HS-27A (cell line): ENCODE measurements around the gene WFDC10B.
"Not testable (repeated sequence)": the region's sequence is repeated elsewhere in the genome, so short reads cannot be mapped to it uniquely, and the experiment has no call there.

Source experiments
- DNase-seq: peaks from one replicate; pipeline ENCODE4 v3.0.0-alpha.2; 2012; ENCODE audit warnings: low read depth, missing footprints

Gene WFDC10B

DNA sequence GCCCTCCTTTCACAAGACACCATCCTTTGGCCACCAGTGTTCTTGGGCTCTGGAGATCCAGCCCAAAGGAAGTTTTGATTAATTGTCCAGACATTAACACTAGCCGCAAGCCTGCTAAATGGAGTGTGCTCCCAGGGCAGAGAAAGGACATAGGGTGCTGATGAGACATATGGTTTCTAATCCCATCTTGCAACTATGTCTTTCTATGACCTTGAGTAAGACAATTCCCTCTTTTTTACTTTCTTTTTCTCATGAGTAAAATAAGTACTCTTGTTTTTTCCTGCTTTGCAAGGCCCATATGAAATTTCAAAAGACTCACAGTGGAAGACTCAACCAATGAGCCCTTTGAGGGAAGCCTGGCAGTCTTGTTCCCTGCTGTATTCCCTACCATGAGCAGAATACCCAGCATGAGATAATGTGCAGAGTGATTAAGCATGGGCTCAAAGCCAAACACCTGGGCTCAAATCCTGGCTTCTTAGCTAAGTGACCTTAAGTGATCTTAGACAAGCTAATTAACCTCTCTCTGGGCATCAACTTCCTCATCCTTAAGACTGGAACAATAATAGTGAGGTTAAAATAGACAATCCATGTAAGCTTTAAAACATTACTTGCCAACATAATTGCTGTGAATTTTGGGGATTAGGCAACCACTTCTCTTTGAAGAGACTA, at the start of gene WFDC10B:
WFDC10B (minus strand) TSS at position 51 of the 669 bp plus-strand sequence. CDS start 19,027 bp downstream, outside the sequence.
- no peak for DNase-seq

DNA sequence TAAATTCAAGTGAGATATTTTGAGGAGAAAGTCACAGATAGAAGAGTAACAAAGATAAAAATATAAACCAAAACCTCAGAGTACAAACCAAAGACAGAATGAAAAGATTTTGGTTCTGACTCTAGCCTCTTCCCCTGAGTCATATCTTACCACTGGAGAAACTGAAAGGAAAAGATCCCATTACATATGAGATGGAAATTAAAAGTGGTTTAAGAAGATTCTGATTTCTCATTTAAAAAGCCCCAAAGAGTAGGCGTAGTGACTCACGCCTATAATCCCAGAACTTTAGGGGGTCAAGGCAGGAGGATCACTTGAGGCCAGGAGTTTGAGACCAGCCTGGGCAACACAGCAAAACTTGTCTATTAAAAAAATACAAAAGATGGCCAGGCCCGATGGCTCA, 47.9 kb upstream of the WFDC10B start:
- DNase-seq = no peak

DNA sequence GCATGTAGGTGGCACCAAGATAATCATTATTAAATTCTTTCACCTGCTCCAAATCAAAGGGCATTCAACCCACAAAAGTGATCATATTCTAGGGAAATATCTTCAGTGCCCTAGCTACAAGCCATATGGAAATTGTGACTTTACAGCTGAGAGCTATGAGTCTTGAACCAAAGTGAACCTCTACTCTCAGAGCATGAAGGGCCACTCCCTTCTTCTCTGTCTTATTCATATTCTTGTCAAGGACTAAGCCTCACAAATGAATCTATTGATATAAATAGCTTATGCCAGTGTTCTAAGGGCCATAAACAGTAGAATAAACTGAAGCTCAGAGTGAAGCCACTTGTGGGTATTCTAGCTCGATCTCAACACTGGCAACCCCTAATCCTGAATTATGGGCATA, 46.9 kb upstream of the WFDC10B start:
- DNase-seq = no peak

DNA sequence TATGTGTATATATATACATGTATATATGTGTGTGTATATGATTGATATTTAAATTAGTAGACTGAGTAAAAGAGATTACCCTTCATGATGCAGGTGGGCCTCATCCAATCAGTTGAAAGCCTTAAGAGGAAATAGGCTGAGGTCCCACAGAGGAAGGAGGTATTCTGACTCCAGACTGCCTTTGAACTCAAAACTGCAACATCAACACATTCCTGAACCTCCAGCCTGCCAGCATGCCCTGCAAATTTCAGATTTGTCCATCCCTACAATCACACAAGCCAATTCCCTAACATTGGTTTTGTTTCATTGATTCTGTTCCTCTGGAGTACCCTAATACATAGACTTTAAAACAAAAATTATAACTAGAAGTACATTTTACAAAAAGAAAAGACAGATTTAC, 40.2 kb upstream of the WFDC10B start:
- no peak for DNase-seq

DNA sequence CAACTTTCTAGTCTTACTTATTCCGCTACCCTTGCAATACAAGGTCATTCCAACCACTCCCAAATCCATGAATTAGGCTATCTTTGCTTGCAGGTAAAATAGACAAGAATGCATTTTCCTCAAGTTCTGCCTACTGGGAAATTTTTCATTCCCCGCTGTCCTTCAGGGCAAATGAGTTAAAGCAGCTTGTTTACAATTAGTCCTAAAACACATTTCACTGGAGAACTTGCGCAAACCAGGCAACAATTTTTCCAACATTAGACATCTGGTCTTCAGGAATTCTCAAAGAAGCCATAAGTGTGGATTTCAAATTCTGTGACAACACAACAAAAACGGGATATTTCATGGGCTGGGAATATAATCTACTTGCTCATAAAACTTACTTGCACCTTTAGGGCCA, 37.8 kb upstream of the WFDC10B start:
- no peak for DNase-seq

DNA sequence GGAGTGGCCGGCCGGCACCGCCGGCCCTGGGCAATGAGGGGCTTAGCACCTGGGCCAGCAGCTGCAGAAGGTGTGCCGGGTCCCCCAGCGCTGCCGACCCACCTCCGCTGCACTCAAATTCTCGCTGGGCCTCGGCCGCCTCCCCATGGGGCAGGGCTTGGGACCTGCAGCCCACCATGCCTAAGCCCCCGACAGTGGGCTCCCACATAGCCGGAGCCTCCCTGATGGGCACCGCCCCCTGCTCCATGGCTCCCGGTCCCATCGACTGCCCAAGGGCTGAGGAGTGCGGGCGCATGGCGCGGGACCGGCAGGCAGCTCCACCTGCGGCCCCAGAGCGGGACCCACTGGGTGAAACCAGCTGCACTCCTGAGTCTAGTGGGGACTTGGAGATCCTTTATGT, 31.2 kb upstream of the WFDC10B start:
- DNase-seq = no peak

DNA sequence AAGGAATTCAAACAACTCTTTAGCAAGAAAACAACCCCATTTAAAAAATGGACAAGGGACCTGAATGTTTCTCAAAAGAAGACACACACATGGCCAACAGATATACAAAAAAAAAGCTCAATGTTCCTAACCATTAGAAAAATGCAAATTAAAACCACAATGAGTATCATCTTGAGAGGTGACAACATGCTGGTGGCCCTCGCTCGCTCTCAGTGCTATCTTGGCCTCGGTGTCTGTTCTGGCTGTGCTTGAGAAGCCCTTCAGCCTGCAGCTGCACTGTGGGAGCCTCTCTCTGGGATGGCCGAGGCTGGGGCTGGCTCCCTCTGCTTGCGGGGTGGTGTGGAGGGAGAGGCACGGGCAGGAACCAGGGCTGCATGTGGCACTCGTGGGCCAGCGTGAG, 30.7 kb upstream of the WFDC10B start:
- no peak for DNase-seq

DNA sequence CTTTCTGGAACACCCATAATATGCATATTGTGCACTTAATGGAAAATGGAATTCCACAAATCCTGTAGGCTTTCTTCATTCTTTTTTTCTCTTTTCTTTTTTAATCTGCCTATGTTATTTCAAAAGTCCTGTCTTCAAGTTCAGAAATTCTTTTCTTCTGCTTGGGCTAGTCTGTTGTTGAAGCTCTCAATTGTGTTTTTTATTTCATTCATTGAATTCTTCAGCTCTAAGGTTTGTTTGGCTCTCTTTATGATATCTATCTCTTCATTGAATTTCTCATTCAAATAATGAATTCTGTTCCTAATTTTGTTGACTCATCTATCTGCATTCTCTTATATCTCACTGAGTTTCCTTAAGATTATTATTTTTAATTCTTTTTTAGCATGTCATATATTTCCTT, 27.4 kb upstream of the WFDC10B start:
- no peak for DNase-seq

DNA sequence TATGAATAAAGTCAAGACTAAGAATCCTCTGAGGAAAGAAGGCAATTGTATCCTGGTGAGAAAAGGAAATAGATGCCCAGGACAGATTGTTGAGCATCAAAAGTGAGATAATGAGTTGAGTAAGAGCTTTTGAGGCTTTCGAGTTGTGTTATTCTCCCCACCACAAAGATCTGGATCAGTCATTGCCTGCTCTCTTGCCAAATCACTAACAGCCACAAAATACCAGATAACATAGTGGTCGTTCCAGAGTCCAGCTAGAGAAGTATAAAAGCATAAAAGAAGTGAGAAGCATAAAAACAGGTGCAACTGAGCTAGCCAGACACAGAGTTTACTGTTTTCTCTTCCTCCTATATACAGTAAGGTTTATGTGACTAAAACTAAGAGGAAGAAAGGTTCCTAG, 22.2 kb upstream of the WFDC10B start:
- no peak for DNase-seq

DNA sequence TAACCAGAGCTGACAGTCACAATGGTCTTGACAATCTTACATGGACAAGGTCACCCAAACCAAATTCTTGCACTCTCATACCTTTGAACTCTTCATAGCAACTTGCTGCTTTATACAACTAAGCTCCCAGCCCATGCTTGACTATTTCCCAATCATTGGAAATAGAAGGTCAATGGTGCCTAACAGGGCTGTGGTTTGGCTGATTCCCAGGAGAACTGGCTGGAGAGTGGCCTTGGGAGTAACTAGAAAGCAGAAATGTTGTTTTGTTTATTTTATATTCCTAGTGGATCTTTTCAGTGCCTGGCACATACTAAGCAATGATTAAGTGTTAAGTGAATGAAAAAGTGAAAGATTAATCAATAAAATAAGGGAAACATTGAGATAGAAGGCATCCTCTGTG, 20.3 kb upstream of the WFDC10B start:
- DNase-seq = no peak

DNA sequence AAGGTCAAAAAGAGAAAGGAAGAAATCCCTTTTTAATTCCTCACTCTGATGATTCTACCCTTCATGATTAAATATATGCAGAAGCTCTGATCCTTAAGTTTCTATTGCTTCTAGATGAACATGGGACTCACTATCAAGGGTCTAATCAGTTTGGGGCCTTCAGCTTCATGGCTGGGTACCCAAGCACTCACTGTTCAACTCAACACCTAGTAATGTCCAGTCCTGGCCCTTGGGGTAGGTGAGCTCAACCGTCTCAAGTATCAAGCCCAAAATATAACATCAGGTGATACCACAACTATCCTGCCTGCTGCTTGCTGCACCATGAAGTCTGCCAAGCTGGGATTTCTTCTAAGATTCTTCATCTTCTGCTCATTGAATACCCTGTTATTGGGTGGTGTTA, 17.2 kb upstream of the WFDC10B start, which contains the start of gene SPINT4:
SPINT4 (plus strand) TSS at position 301 of the 400 bp plus-strand sequence; CDS start at position 322, 21 bp downstream.
- DNase-seq = no peak

DNA sequence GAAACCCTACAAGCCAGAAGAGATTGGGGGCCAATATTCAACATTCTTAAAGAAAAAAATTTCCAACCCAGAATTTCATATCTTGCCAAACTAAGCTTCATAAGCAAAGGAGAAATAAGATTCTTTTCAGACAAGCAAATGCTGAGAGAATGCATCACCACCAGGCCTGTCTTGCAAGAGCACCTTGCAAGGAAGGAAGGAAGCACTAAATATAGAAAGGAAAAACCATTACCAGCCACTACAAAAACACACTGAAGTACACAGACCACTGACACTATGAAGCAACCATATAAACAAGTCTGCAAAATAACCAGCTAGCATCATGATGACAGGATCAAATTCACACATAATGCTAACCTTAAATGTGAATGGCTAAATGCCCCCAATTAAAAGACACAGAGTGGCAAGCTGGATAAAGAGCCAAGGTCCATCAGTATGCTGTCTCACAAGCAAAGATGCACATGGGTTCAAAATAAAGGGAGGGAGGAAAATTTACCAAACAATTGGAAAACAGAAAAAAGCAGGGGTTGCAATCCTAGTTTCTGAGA, 11.4 kb upstream of the WFDC10B start:
- DNase-seq = not testable (repeated sequence)

DNA sequence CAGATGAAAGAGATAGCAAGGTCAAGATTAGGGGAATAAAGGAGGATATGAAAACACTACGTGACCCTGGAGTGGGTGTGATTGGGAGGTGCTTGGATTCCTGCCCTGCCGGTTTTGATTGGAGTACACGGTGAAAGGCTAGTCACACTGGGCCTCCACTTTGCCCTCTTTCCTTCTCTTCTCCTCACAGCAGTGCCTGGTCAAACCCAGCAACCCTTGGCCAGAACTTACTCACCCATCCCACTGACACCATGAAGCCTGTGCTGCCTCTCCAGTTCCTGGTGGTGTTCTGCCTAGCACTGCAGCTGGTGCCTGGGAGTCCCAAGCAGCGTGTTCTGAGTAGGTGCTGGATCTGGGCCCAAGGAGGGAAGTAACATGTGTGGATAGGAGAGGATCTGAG, 2.9 kb downstream of the WFDC10B start, which contains the start of gene WFDC13:
WFDC13 (plus strand) TSS at position 166 of the 400 bp plus-strand sequence; CDS start at position 252, 86 bp downstream.
- DNase-seq = no peak

DNA sequence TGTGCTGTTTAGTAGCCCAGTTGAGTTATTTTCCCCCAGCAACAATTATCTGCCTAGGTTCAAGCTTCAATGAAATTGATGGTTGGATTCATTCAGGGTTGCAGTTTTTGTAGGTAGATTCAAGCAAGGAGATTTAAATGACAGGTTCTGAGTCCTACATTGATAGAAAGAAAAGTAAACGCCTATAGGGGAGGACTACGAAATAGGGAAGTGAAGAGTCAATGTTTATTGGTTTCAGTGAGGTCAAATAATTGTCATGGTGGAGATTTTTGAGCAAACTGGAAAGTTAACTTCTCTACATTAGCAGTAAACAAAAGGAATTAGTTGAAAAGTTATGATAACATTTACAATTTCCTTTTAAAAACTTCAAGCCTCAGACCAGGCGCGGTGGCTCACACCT, 3.7 kb downstream of the WFDC10B start:
- DNase-seq = no peak

DNA sequence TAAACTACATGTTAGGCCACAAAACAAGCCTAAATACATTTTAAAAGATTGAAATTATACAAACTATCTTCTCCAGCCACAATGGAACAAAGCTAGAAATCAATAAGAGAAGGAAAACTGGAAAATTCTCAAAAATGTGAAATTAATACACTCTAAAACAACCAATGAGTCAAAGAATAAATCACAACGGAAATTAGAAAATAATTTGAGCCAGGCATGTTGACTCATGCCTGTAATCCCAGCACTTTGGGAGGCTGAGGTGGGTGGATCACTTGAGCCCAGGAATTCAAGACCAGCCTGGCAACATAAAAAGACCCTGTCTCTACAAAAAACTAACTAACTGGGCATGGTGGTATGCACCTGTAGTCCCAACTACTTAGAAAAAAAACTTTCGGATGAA, 9.3 kb downstream of the WFDC10B start:
- DNase-seq = no peak

DNA sequence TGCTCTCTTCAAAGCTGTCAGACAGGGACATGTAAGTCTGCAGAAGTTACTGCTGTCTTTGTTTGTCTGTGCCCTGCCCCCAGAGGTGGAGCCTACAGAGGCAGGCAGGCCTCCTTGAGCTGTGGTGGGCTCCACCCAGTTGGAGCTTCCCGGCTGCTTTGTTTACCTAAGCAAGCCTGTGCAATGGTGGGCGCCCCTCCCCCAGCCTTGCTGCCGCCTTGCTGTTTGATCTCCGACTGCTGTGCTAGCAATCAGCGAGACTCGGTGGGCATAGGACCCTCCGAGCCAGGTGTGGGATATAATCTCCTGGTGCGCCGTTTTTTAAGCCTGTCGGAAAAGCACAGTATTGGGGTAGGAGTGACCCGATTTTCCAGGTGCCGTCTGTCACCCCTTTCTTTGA, 11.5 kb downstream of the WFDC10B start:
- not testable (repeated sequence) for DNase-seq

DNA sequence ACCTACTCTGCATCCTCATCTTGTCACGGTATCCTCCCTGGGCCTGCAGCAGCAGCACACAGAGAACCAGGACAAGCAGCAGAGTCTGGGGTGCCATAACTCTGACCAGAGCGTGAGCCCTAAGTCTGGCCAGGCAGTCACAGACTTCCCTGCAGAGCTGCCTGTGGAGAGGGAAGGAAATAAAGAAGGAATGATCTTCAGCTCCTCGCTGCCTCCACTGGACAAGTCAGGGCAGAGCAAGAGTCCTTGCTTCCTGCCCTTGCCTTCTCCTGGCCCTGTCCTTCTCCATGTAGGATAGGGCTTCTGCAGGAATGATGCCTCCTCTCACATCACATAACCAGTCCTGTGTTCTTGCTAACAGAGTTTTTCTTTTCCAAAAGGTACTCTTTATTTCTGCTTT, 18.9 kb downstream of the WFDC10B start:
- DNase-seq = no peak

DNA sequence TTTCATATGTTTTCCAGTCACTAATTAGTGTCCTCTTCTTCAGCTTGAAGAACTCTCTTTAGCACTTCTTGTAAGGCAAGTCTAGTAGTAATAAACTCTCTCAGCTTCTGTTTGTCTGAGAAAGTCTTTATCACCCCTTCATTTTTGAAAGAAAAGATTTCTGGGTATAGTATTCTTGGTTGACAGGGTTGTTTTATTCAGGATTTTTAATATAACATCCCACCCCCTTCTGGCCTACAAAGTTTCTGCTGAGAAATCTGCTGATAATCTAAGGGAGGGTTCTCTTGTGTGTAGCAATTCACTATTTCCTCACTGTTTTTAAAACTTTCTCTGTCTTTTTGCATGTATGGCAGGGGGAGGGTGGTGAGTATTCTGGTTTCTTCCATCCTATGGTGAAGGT, 25.2 kb downstream of the WFDC10B start:
- DNase-seq = no peak

DNA sequence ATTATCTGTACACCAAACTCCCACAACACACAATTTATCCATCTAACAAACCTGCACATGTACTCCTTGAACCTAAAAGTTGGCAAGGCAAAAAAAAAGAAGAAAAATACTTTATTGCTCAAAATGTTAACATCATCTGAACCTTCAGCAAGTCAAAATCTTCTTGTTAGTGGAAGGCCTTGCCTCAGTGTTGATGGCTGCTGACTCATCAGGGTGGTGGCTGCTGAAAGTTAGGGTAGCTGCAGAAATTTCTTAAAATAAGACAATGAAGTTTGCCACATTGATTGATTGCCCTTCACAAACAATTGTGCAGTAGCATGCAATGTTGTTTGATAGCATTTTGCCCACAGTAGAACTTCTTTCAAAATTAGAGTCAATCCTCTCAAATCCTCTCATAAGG, 32.1 kb downstream of the WFDC10B start:
- DNase-seq = no peak

DNA sequence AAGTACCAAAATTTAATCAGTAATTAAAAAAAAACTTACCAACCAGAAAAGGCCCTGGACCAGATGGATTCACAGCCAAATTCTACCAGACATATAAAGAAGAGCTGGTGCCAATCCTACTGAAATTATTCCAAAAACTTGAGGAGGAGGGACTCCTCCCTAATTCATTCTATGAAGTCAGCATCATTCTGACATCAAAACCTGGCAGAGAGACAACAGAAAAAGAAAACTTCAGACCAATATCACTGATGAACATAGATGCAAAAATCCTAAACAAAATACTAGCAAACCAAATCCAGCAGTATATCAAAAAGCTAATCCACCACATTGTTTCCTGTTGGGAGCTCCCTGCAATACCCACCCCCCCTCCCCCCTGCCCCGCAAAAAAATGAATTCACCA, 34.7 kb downstream of the WFDC10B start, which contains the start of gene WFDC11:
WFDC11 (minus strand) TSS at position 101 of the 400 bp plus-strand sequence. CDS start 19,639 bp downstream, outside the sequence.
- DNase-seq = no peak

DNA sequence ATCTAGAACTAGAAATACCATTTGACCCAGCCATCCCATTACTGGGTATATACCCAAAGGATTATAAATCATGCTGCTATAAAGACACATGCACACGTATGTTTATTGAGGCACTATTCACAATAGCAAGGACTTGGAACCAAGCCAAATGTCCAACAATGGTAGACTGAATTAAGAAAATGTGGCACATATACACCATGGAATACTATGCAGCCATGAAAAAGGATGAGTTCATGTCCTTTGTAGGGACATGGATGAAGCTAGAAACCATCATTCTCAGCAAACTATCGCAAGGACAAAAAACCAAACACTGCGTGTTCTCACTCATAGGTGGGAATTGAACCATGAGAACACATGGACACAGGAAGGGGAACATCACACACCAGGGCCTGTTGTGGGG, 47.8 kb downstream of the WFDC10B start:
- DNase-seq = not testable (repeated sequence)

DNA sequence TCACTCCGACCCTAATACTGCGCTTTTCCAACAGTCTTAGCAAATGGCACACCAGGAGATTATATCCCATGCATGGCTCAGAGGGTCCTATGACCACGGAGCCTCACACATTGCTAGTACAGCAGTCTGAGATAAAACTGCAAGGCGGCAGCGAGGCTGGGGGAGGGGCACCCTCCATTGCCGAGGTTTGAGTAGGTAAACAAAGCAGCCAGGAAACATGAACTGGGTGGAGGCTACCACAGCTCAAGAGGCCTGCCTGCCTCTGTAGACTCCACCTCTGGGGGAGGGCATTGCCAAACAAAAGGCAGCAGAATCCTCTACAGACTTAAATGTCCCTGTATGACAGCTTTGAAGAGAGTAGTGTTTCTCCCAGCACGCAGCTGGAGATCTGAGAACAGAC, 53.1 kb downstream of the WFDC10B start:
- not testable (repeated sequence) for DNase-seq

DNA sequence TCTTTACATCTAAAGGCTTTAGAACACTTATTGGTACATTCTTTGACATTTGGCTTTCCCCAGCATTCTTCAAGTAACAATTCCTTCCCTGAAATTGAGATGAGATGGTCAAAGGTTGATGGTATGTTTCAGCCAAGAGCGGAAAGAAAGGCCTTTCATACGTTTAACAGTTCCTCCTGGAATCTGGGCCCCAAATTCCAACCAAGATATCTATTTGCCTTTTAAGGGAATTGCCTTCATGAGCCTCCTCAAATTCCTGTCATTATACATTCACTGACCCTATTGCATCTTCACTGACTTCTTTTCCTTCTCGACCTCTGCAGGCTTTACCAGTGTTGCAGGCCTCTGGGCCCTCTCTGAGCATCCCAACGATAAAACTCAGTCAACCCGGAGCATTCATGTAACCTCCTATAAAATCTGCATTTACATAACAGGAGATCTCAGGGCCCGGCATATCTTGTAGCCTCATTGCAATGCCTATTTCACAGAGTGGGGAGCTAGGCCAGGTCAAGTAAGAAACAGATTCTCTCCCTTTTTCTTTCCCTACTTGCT, 55.4 kb downstream of the WFDC10B start:
- DNase-seq = no peak
